ENCODE measurements around the gene ZNF835.
A peak's percentile ranks its signal among the peaks of the same experiment; 100 is the strongest.

The ZNF835 gene

DNA sequence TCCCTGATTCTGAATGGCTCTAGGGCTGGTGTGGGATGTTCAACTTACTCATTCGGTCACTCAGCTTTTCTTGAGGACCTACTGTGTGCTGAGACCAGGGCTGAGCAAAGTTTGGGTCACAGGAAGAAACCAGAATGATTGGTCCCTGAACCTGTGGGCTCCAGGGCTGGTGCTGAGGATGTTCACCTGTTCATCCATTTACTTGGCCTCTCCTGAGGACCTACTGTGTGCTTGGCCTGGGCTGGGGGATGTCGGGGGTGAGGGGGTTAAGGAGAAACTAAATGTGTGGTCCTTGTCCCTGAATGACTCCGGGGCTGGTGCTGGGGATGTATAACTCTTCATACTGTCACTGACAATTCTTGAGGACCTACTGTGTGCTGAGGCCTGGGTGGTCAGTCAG lies 10.3 kb downstream of the ZNF835 start:
- no peak for DNase-seq

DNA sequence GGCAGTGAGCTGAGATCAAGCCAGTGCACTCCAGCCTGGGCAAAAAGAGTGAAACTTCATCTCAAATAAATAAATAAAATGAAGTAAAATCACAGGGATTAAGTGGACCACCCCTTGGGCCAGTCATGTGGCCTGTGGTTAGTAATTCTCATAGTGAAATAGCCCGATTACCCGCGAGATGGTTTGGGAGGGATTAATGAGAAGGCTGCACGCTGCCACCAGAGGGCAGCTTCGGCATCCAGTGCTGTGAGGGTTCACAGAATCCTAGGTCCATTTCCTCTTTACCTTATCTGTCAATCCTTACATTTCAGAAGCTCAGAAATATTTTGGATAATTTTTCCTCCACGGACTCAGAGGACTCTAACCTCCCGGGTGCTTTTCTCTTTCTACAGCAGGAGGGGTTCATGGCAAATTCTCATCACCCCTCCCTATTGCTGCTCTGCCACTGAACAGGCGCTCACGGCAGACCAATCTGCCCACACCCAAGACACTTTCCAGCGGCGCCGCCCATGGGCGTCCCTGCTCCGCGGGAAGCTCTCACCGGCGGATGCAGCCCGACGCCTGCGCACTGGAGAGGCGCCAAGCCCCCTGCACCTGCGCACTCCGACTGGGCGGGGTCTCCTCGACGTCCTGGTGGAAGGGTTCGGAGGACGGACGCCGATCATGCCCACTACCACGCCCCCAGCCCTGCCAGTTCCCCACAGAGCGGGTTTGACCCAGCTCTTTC lies 11.0 kb downstream of the ZNF835 start:
- DNase-seq, result no peak

DNA sequence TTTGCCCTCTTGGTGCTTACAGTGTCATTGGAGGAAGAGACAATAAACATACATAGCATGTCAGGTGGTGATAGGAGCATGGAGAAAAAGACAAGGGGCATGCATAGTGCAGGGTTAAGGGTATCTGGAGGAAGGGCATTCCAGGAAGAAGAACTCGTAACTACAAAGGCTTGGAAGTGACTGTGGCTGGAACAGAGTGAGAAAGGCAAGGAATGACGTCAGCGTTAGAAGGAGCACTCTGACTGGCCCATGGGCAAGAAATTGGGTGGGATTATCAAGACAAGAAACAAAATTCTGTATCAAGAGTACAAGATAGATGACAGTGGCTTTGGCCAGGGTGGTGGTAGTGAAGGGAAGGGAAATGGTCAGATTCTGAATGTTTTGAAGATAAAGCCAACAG lies 17.4 kb downstream of the ZNF835 start:
- no peak for DNase-seq

DNA sequence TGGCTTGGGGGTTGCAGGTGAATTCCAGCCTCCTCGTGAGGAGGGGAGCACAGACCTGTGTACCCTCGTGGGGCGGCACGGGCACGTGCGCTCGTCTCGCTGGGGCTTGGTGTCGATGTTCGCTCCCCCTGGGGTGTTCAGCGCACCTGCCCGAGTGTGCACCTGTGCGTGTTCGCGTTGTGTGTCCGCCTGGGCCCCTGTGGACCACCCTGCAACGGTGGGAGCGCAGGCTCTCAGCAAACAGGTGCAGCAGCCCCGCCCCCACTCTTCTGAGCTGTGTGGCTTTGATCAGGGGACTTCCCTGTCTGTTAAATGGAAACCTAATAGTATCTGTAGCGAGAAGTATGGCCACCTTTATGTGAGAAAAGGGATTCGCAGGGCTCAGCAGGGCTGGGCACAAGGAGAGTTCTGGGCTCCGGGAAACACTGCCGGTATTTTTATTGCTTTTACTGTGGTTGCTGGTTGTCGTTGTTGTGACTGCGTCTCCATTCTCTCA lies 28.0 kb downstream of the ZNF835 start:
- DNase-seq, result no peak

DNA sequence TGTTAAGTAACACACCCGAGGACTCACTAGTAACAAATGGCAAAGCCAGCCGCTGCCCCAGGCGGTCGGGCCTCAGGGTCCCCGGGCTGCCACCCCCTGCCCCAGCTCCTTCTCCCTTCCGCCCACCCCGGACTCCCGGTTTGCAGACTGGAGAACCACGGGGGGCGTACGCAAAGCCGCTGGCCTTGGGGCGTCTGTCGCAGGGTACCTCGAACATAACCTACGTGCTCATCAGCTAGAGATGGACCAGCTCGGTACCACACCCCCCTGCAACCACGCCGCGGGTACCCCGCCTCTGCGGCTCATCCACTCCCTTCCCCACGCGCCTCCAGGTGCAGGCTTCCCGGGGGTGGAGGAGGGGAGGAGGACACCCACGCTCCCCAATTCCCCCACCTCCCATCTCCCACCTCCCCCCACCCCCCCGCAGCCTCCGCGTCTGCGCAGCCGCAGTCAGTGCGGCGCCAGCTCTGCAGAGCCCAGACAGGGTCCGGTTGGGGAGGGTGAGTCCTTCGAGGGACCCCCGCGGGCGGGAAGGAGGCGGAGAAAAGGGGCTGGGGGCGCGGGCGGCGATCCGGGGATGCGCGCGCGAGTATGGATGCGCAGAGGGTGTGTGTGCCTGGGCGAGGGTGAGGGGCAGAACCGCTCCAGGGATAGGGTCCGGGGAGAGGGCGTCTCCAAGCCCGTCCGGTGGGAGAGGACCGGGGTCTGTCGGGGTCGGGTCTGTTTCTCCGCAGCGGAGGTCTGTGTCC lies 28.7 kb downstream of the ZNF835 start, which contains the start of gene SMIM17:
Gene SMIM17 (plus strand): TSS at position 449 of the 749 bp plus-strand sequence. CDS start 2,509 bp downstream, outside the sequence.
- no peak for DNase-seq

DNA sequence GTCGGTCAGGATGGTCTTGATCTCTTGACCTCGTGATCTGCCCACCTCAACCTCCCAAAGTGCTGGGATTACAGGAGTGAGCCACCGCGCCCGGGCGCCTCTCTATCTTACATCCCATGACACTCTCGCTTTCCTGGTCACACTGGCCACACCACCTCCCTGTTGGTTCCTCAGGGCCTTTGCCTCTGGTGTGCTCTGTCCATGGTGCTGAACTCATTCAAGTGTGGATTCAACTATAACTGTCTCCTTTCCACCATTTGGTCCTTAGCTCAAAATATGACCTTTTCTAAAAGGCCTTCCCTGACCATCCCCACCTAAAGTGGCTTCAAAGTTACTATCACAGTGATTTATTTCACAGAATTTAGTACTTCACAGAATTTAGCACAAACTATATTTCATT lies 32.3 kb downstream of the ZNF835 start:
- DNase-seq, result no peak

DNA sequence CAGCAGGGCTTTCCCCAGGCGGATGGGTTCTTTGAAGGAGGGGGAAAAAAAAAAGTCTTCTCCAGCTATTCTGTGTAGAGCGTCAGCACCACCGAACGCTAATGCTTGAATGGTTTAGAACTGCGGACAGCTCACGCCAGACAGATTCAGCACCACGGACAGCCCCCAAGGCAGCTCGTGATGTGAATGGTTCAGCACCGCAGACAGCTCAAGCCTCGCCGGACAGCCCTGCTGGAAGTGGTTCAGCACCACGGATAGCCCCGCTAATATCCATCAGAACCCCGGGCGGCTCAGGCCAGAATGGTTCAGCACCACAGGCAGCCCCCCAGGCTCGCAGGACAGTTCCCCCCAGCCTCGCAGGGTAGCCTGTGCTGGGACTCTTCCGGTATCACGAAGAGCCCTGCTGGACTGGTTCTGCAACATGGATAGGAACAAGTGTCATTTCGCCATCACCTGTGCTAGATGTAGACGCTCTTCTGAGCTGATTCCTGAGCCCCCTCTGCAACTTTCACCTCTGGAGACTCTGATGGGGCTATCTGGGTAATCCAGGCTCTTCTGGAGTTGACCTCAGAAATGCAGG lies 33.5 kb downstream of the ZNF835 start:
- DNase-seq, result peak in 1 of 2 donors; percentile 14

DNA sequence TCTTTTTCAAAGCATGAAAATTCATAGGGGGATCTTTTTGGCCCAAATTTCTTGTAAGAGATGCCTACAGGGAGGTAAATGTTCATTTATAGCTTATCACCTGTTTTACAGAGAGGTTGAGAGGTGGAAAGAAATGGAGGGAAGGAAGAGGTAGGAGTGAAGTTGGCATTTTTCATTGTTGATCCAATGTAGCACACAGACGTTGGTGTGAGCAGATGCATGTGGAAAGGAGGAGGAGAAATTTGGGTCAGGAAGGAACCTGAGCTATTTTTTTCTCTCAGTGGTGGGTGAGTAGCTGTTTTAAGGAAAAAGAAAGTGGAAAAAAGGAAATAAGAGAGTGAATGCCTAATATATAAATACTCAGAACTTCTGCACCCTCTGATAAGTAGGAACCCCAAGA lies 38.5 kb downstream of the ZNF835 start:
- no peak for DNase-seq

DNA sequence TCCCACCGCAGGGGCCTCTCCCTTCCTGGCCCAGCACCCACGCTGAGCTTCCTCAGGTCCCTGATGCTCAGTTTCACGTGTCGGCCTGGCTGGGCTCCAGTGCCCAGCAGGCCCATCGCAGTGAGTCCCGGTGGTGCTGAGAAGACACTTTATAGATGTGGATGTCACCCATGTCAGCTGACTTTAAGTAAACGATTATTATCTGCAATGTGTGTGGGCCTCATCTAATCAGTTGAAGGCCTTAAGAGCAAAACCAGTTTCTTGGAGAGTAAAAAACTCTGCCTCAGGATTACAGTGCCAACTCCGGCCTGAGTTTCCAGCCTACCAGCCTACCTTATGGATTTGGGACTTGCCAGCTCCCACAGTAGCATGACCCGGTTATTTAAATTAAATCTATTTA lies 45.8 kb downstream of the ZNF835 start:
- no peak for DNase-seq

DNA sequence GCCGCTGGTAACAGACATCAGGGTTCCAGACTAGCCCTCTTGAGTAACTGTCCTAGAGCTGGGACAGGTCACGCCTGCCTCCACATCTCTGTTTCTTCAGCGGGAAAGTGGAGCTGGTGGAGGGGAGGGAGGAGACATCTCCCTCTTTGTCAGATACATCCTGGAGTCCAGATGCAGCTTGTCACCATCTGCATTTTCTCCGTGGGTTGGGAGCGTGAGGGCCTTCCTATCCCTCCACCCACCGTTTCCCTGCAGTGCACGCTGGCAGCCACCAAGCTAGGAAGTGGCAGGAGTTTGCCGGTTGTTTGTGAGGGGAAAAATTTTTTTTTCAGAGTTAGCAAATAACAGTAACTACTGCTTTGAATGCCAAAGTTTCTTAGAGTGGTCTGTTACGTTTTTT lies 48.6 kb downstream of the ZNF835 start:
- no peak for DNase-seq

DNA sequence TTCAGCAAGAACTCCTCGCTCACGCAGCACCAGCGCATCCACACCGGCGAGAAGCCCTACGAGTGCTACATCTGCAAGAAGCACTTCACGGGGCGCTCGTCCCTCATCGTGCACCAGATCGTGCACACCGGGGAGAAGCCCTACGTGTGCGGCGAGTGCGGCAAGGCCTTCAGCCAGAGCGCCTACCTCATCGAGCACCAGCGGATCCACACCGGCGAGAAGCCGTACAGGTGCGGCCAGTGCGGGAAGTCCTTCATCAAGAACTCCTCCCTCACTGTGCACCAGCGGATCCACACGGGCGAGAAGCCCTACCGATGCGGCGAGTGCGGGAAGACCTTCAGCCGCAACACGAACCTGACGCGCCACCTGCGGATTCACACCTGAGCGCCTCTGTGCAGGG lies 49.2 kb downstream of the ZNF835 start:
- DNase-seq, result no peak

DNA sequence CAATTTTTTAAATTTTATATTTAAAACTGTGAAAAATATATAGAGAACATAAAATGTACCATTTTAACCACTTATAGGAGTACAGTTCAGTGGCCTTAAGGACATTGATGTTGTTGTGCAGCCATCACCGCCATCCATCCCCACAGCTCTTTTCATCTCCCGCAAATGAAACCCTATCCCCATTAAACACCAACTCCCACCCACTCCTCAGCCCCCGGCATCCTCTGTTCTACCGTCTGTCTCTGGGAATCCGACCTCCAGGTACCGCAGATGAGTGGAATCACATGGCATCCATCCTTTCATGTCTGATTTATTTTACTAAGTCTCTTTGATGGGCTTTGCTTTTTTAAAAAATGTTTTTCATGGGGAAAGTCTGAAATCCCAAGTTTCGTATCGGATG lies 52.4 kb downstream of the ZNF835 start:
- no peak for DNase-seq

DNA sequence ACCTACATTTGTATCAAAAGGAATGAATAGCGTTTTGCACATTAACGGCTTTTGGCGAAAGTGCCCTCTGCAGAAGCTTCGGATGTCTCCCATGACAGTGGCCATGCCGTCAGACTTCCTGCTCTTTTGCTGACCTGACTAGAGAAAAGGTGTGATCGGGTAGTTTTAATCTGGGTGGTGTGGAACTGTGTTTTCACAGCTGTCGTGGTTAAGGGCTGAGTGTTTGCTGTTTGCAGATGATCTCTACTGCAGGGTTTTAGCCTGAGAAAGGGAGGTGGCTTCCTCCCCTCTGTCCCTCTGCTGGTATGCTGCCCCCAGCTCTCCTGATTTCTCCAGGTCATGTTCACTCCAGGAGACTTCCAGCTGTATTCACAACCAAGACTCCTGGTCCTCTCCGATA lies 54.0 kb downstream of the ZNF835 start:
- DNase-seq, result no peak

DNA sequence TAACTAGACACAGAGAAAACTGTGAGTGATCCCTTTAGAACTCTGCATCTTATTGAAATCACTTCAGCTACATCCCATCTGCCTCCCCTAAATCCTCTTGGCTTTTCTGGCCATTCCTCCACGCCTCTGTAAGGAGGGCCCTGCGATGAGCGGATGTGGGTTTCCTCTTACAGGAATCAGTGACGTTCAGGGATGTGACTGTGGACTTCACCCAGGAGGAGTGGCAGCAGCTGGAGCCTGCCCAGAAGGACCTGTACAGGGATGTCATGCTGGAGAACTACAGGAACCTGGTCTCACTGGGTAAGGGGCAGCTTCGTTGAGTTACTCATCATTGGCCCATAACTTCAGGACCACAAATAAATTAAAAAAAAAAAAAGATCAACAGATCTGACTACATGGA lies 57.9 kb downstream of the ZNF835 start:
- no peak for DNase-seq

DNA sequence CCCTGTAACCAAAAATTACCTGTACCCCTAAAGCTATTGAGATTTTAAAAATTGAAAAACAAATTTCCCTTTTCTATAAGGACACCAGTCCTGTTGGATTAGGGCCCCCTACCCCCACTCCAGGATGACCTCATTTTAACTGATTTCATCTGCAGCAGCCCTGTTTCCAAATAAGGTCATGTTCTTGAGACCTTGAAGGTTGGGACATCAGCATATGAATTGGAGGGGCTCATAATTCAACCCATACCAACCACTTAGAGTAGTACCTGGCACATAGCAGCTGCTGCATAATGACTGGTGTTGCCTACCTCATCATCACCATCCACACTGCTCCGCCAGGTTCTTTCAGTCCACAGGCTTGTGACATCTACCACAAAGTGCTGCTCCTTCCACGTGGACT lies 58.8 kb downstream of the ZNF835 start:
- no peak for DNase-seq
